ENCODE measurements around the gene FHDC1. TPM values are rescaled to one million over a fixed set of nuclear protein-coding genes. Genes with fewer than 3 reads are reported as not detected.

The FHDC1 gene
- total RNA-seq, 1 experiment from 2014 or later = 0.21 TPM

GRCh38 chr4:152997771-152998487 is 61.8 kb downstream of the FHDC1 start:
- DNase-seq (ENCODE audit: low read depth, low spot score) (no peak), ATAC-seq (no peak)
- H3K27ac ChIP-seq (ENCODE audit: low read length) = no peak overlapping the region
- no peak overlapping the region for H3K4me3 ChIP-seq (ENCODE audit: low read depth in 2 of 2, low read length in 2 of 2)
- H3K27me3 ChIP-seq (ENCODE audit: control insufficient read depth, insufficient read depth, low read length) = no peaks in the 10 kb centered on the region
- intact Hi-C loops (cut with micrococcal nuclease; ENCODE audit: unreplicated experiment) (no loop called here), in situ Hi-C loops (cut with HindIII; ENCODE audit: low pct_unique_long_range_greater_than_20kb, low sequenced_read_pairs) (no loop called here)
- no peaks in the 10 kb centered on the region for H3K36me3 ChIP-seq (ENCODE audit: control insufficient read depth, insufficient read depth, low read length)
- no peaks in the 10 kb centered on the region for H3K4me1 ChIP-seq (ENCODE audit: control insufficient read depth, insufficient read depth, low read length)
- H3K9me3 ChIP-seq (ENCODE audit: control insufficient read depth, insufficient read depth, low read depth, low read length) = no peaks in the 10 kb centered on the region
- no peak for TF ChIP-seq POLR2AphosphoS5 (IDR thresholded peaks at IDR 0.05; ENCODE audit: low read depth, low read length)
- no peak for TF ChIP-seq TCF7L2 (IDR thresholded peaks at IDR 0.05; ENCODE audit: low read depth, low read length)
- no peak for TF ChIP-seq REST (IDR thresholded peaks at IDR 0.05; ENCODE audit: insufficient read depth in 1 of 2, low read depth in 2 of 2, low read length in 1 of 2)
- no peak for TF ChIP-seq SIN3A (IDR thresholded peaks at IDR 0.05; ENCODE audit: borderline replicate concordance, insufficient read depth, low read depth, low read length)
- TF ChIP-seq CTCF (IDR thresholded peaks at IDR 0.05) = no peak
- BruUV-seq (replicated peaks) = no TSS peak
- ChIA-PET CTCF (no interaction called here), POLR2A (no interaction called here)

GRCh38 chr4:152998861-152999260 is 62.7 kb downstream of the FHDC1 start:
- intact Hi-C loops (cut with micrococcal nuclease; ENCODE audit: unreplicated experiment) = no loop called here
- POLR2A ChIA-PET = no interaction called here
- Histone ChIP-seq H3K4me1 (ENCODE audit: control insufficient read depth, insufficient read depth, low read length) (no peaks in the 10 kb centered on the region), H3K27me3 (ENCODE audit: control insufficient read depth, insufficient read depth, low read length) (no peaks in the 10 kb centered on the region), H3K27ac (ENCODE audit: low read length) (no peak overlapping the region), H3K9me3 (ENCODE audit: control insufficient read depth, insufficient read depth, low read depth, low read length) (no peaks in the 10 kb centered on the region), H3K36me3 (ENCODE audit: control insufficient read depth, insufficient read depth, low read length) (no peaks in the 10 kb centered on the region), H3K4me3 (ENCODE audit: low read depth in 2 of 2, low read length in 2 of 2) (no peak overlapping the region)
- ATAC-seq (no peak), DNase-seq (ENCODE audit: low read depth, low spot score) (no peak)
- TF ChIP-seq SIN3A (IDR thresholded peaks at IDR 0.05; ENCODE audit: borderline replicate concordance, insufficient read depth, low read depth, low read length) (no peak), TCF7L2 (IDR thresholded peaks at IDR 0.05; ENCODE audit: low read depth, low read length) (no peak), CTCF (IDR thresholded peaks at IDR 0.05) (no peak), REST (IDR thresholded peaks at IDR 0.05; ENCODE audit: insufficient read depth in 1 of 2, low read depth in 2 of 2, low read length in 1 of 2) (no peak), POLR2AphosphoS5 (IDR thresholded peaks at IDR 0.05; ENCODE audit: low read depth, low read length) (no peak)
- BruUV-seq (replicated peaks) = no TSS peak
- CTCF ChIA-PET = no interaction called here
- in situ Hi-C loops (cut with HindIII; ENCODE audit: low pct_unique_long_range_greater_than_20kb, low sequenced_read_pairs) = no loop called here
